ENCODE measurements around the gene TTLL13. TPM values are rescaled to one million over a fixed set of nuclear protein-coding genes. Genes with fewer than 3 reads are reported as not detected.
A peak's percentile ranks its signal among the peaks of the same experiment; 100 is the strongest.

The TTLL13 gene
- total and polyA plus RNA-seq, 2 of the 8 experiments (the other 6 are each of a cell fraction or from before 2014, with no cell fraction given) = 0.03 TPM; not detected in 1

DNA sequence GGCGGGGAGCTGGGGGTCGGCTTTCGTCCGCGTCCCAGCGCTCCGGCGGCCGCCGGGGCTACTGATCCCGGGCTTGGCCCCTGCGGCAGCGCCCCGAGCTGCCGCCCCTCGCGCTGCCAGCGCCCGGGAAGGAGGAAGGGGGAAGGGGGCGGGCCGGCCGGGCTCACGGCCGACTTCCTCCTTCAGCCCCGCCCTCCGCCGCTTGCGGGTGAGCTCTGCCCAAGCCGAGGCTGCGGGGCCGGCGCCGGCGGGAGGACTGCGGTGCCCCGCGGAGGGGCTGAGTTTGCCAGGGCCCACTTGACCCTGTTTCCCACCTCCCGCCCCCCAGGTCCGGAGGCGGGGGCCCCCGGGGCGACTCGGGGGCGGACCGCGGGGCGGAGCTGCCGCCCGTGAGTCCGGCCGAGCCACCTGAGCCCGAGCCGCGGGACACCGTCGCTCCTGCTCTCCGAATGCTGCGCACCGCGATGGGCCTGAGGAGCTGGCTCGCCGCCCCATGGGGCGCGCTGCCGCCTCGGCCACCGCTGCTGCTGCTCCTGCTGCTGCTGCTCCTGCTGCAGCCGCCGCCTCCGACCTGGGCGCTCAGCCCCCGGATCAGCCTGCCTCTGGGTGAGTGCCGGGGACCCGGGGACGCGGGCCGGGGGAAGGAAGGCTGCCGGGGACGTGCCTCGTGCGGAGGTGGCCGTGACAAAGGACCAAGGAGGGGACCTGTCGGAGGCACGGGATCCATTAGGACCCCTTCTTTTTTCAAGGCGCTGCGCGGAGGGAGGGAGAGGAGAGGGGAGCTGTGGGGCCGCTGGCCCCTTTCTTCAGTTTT lies 48.0 kb upstream of the TTLL13 start, which contains the start of gene SEMA4B (continued):
- TF ChIP-seq CHD1 (IDR thresholded peaks at IDR 0.05; ENCODE audit: low read depth, low read length) (no peak), POLR2A (IDR thresholded peaks at IDR 0.05; ENCODE audit: control extremely low read depth in 1 of 2, low read depth in 2 of 2, low read length in 2 of 2) (peak in 1 of 2 experiments; percentile 50; a peak in 1 of 3 replicates), EP300 (IDR thresholded peaks at IDR 0.05; ENCODE audit: borderline replicate concordance in 1 of 2, low read depth in 2 of 2, low read length in 2 of 2) (no peak), ASH2L (IDR thresholded peaks at IDR 0.05; ENCODE audit: low read length) (peak; percentile 60), NRF1 (IDR thresholded peaks at IDR 0.05; ENCODE audit: low read depth, low read length) (no peak), RFX5 (IDR thresholded peaks at IDR 0.05; ENCODE audit: borderline replicate concordance, low read depth, low read length) (no peak), HDAC2 (IDR thresholded peaks at IDR 0.05; ENCODE audit: borderline replicate concordance in 1 of 2, low read depth in 2 of 2, low read length in 2 of 2) (peak in 1 of 2 experiments; percentile 57; a peak in 1 of 4 replicates), TBP (IDR thresholded peaks at IDR 0.05; ENCODE audit: low read depth, low read length) (0 out of 2 replicates have a peak, but pooled peaks have one; percentile 15), KDM4A (IDR thresholded peaks at IDR 0.05; ENCODE audit: low read depth, low read length, severe bottlenecking) (peak; percentile 89), RBBP5 (IDR thresholded peaks at IDR 0.05; ENCODE audit: borderline replicate concordance, low read depth, low read length) (peak; percentile 56), RAD21 (IDR thresholded peaks at IDR 0.05 in 1 of 2, conservative IDR thresholded peaks at IDR 0.05 in 1 of 2; ENCODE audit: low read depth in 2 of 2, low read length in 2 of 2) (peak in 1 of 2 experiments; percentile 0; a peak in 1 of 4 replicates)
